GM18868 (cell line): ENCODE data around the gene FAM124B.
"Not testable (repeated sequence)": the region's sequence is repeated elsewhere in the genome, so short reads cannot be mapped to it uniquely, and the experiment has no call there.

Source experiments
- ATAC-seq: cut with Tn5 transposase; IDR thresholded peaks from one replicate; pipeline ENCODE4 v1.9.1; 2021; ENCODE audit warnings: mild to moderate bottlenecking, moderate library complexity; ENCODE audit not compliant: unreplicated experiment

The FAM124B gene

DNA sequence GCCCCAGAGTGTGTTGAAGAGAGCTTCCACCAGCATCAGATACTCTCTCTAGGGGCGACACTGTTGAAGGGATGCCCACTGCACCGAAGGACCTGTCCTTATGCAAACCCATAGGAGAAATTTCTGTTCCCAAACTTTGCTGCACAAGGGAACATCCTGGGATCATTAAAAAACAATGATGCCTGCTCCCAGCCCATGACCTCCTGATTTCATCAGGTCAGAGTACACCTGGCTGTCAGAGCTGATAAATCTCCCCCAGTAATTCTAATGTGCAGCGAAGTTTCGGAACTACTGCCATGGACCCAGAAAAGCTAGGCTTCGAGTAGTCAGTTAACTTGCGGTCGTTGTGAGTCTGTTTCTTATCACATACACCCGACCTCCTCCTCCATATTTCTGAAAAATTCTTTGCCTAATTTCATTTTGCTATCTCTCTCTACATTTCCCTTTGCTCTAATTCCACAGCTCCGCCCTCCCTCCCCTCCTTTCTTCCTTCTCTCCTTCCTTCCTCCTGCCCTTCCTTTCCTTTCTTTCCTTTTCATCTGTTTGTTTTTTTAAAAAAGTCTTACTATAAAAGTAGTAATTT lies 18.8 kb downstream of the FAM124B start:
- ATAC-seq, result no peak

DNA sequence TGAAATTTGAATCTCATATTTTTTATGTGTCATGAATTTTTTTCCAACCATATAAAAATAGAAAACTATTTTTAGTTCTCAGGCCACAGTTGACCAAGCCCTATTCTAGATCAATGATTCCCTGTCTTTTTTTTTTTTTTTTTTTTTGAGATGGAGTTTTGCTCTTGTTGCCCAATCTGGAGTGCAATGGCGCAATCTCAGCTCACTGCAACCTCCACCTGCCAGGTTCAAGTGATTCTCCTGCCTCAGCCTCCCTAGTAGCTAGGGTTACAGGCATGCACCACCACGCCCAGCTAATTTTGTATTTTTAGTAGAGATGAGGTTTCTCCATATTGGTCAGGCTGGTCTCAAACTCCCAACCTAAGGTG lies 19.6 kb downstream of the FAM124B start:
- ATAC-seq, result not testable (repeated sequence)

DNA sequence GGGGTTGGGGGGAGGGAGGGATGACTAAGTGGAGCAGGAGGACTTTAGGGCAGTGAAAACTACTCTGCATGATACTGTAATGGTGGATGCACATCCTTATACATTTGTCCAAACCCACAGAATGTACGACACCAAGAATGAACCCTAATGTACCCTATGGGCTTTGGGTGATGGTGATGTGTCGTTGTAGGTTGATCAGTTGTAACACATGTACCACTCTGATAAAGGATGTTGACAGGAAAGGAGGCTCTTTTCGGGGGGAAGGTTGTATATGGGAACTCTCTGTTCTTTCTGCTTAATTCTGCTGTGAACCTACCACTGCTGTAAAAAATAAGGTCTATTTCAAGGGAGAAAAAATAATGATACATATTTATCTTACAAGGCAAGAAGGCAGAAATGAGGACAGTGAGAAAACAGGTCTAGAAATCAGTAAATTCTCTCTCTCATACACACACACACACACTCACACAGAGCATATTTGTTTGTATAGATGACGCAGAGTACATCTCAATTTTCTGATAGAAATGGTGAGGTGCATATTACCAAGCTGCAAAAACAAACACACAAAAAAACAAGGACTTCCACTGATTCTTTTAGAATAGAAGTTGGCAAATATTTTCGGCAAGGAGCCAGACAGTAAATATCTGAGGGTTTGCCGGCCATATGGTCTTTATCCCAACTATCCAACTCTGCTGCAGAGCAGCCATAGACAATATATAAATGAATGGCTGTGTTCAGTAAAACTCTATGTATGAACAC lies 20.2 kb downstream of the FAM124B start:
- ATAC-seq, result no peak

DNA sequence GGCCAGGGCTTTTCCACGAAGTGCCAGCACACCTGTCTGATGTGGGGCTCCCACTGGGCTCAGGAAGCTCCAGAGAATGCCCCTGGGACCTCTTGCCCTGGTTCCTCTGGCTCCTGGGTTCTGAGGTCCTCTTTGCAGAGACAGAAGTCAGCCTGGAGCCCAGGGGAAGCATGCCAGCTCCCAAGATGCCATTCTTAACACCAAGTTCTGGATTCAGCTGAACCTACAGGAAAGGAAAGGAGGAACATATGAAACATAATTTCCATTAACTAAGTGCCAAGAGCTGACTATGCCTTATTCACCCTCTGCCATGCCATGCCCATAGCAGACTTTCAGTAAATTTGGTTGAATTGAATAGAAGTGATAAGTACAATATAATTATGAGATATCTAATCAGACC lies 21.9 kb downstream of the FAM124B start:
- no peak for ATAC-seq

DNA sequence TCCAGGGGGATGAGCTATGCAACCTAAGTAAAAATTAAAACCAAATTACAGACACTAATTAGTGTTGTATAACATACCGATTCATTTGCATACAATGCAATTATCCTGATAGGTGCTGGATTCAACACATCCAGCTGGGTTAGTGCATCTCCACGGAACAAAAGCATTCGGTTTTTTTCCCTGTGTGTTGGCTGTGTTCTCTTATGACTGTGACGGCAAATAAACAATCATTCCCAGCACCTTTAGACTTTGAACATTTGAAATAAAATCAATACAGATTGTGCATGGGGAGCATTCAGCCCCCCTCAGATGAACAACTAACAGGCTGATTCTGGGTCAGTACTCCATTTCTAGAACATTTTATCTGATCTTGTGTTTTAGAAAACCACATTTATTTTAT lies 22.7 kb downstream of the FAM124B start:
- no peak for ATAC-seq

DNA sequence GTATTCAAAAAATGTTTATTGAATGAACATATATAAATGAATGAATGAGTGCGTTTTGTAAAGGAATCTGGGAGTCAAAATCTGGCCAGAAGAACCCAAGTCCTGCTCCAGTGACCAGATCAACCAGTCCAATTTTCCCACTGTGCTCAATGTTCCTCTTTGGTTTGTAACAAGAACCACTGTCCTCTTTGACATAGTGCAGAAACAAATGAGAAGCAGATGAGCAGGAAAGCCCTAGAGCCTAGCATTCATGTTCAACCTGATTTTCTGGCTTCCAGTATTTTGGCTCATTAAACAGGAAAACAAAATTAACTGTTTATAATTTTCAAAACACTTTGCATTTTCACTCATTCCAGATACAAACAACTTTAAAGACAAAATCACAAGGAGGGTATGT lies 23.2 kb downstream of the FAM124B start:
- ATAC-seq, result no peak

DNA sequence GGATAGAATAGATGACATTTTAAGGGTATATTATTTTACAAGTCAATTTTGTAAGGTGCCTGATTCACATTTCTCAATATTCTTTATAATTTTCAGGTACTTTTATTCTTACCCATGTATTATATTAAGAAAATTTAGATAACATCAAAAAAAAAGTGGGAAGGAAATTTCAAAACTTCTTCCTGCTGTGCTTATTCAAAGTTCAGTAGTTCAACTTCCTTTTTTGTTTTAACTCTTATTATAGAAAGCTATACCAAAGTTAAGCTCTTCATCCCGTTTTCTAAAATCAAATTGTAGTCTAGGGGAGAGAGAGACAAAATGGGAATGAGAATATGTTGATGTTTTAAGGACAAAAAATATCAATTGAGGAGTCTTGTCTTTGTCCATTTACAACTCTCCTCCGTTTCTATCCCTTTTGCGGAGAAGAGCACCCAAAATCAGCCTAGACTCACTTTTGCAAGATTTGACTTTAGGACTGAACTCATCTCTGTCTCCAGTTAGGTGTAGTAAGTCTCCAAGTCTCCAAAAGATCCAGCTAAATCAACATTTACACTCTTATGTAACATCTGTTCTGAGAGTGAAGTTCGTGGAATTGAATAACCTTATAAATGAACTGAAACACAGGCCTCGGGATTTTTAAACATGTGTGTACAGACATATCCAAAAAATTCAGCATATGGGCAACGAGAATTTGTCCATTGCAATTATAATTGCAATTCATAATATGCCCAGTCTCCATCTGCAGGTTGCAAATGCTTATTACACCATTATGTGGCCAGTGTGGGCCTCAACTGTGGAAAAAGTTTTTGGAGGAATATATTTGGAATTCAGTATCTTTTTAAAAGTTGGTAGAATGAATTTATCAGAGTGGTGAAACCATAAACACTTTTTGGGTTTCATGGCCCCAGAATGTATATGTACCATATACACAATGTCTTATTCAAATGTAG lies 23.9 kb downstream of the FAM124B start:
- ATAC-seq, result no peak

DNA sequence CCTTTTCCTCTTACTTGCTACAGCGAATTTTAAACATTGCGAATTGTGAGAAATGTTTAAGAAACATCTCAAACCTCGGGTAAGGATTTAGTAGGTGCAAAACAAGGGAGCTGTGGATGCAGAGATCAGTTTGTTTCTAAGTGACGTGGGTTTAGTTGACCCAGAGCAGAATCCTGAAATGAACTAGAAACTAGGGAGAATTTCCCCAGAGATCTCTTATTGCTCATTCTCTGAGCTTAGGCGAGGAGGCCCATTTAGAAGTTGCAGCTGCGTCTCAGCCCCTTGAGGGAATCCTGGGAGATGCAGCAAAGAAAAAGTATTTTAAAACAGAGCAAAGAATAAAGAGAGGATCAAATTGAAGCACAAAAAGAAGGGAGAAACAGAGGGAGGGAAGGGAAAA lies 29.3 kb downstream of the FAM124B start:
- no peak for ATAC-seq

DNA sequence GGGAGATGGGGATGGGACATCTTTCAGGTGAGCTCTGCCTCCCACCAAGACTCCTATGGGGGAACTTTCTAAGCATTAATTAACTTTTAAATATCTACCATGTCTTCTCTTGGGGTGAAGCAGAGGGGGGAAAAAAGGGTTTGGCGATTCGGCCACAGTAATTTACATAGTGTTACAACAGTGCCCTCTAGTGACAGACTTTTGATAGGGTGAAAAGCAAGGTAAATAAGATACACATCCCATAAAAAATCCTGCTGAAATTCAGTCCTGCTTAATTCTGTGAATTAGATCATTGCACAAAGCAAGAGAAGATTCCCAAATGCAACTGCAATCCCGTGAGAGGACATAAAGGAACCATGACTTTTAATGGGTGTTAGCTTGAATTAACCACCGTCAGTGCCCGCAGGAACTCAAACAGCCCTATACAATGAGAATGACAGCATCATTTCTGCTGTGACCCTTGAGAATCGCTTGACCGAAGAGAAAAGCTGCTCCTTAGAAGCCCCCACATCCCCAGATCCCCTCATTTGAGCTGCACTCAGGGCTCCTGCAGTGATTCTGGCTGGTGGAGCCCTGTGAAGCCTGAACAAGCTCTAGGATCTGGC lies 32.8 kb downstream of the FAM124B start:
- no peak for ATAC-seq

DNA sequence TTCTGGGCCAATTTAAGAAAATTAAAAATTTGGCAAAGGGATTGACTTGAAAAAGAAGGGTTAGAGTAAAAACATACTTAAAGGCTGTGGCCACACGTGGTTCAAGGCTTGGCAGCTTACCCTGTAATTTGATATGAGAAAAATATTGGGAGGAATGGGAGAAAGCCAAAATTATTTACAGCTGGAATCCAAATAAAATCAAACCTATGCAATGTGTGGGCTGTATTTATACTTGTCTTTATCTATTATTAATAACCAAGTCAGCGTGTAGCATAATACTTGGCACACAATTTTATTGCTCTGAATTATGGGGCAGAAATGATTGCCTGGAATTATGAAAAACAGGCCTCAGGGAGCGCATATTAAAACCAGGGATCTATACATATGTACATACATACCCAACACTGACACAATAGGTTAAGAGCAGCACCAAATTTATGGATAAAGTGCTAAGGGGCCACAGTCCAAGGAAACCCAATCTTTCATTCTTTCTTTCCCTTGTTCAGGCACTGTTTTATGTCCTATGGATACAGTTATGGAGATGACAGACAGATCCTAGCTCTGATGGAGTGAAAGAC lies 35.6 kb downstream of the FAM124B start:
- ATAC-seq, result no peak

DNA sequence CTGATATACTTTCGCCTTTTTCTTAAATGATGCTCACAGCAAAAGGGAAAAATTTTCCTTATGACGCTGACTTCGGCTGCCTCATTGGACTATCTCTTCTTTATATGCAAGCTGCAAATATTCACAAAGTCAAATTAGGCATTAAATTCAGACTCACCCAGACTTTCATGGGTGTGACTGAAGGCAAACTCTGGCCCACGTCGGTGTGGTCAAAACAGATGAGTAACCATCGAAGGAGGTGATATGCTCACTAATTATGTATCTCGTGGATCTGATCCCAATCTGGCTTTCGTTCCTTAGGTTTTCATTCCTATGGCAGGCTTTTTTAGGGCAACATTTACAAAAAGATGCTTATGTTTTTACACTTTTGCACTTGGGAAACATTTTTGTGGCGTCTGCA lies 36.6 kb downstream of the FAM124B start:
- ATAC-seq, result no peak

DNA sequence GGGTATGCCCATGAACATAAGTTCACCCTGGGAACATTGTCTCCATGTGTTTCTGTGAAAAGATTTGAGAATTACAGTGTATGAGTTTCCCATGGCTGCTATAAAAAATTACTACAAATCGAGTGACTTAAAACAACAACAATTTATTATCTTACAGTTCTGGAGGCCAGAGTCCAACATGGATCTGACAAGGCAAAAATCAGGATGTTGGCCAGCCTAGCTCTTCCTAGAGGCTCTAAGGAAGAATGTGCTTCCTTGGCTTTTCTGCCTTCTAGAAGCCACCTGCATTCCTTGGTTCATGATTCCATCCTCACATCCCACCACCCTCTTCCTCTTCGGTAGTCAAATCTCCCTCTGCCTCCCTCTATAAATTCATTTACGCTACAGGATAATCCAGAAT lies 38.6 kb downstream of the FAM124B start:
- no peak for ATAC-seq

DNA sequence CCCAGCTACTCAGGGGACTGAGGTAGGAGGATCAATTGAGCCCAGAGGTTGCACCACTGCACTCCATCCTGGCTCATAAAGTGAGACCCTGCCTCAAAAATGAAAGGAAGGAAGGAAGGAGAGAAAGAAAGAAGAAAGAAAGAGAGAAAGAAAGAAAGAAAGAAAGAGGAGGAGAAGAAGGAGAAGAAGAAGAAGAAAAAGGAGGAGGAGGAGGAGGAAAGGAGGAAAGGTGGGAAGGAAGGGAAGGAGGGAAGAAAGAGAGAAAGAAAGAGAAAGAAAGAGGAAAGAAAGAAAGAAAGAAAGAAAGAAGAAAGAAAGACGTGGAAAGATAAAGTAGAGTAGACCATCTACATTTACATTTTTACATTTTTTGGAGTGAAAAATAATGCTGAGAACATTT lies 39.8 kb downstream of the FAM124B start:
- no peak for ATAC-seq

DNA sequence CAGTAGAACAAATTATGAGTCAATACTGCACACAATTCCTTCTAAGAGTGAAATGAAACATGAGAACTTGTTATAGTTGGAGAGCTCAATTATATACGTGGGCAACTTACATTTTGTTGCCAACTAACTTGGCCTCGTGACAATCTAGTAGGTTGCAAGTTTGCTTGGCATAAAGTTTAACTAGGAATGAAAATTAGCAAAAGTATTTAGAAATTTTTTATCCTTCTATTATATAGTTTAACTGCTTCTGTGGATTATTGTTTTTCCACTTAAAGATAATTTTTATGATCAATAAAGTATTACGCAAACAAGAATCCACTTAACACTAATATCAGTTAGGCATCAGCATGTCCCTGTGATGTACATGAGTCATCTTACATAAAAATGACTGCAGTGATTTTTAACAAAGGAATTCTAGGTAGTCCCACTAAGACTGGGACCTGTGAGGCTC lies 41.1 kb downstream of the FAM124B start:
- ATAC-seq, result no peak

DNA sequence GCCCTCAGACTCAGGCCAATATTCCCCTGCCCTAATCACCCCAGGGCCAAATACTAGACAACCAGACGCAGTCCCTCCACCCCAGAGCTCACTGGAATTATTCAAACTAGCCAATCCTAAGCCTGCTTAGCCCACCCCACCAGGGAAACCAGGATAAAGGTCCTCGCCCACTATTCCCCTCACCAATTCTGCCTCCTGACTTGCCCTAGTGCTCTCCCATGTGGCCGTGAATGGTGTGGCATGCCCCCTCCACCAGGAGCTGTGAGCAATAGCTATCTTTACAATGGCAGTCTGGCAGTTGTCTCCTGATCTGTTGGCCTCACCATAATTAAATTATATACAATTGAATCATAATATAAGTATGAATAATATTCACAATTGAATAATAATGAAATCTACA lies 42.3 kb downstream of the FAM124B start:
- no peak for ATAC-seq

DNA sequence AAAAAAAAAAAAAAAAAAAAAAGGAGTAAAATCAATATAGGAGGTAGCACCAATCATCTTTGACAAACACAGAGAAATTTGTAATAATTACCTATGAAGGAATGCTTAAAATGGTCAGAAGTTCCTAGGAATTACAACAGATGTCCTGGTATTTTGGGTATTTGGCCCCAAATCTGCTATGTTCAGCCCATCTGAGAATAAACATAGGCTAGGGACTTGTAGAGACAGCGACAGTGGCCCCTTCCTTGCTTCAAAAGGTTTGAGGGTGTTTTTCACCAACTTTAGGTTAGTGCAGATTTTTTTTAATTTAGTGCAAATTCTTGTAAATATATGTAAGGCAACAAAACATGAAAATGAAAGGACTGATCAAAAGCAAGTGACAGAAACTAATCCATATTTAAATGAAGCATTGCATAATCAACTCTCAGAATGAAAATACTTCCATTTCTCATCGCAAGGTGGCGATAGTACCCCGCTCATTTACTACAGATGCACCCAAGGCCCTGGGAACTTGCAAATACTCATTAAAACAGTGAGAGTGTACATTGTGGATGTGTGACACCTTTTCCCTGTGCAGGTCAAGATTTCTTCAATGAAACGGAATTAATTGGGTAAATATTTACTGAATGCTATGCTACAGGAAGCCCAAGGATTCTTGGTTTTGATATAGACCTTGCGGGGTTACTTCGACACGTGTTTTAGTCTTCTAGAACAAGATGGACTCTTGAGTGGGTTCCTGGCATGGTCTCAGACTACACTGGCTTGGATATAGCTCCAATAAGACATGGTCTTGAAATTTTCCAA lies 44.6 kb downstream of the FAM124B start:
- peak; percentile 86 for ATAC-seq

DNA sequence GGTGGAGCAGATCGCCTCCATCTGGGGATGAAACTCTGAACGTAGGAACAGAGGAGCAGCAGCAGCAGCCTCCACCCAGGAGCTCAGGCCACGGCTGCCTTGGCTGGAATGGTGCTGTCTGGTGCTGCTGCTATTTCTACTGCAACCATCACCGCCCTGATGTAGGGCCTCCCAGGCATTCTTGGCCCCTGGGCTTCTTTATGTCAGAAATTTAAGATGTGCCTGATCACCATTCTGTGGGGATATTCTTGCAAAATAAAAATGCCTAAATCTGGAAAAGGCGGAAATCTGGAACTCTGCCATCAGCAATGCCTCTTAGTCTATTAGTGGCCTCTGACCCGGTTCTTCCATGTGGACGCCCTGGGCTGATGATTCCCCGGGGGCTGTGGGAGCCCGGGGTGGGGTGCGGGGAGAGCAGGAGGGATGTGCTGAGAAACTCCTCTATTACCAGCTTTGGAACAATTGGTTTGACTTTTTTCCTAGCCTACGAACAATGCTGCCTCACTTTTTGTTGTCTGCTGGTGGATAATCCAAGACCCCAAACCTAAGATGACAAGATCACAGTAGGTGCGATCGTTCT lies 47.2 kb downstream of the FAM124B start:
- no peak for ATAC-seq

DNA sequence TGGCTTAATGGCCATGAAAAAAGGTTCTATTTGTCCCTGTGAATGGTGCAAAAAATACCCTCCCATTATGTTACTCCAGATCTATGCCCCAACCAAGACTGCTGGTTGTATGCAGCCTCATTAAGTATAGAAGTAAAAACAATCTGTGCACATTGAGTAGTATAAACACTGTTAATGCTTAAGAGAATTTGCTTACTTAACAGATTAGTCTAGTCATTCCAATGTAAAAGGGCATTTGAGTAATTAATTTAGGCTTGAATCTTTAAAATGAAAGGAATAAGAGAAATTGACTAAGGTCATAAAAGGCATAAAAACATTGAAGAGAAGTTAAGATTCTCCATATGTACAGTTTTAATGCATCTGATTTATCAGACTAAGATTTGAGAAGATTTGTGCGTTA lies 51.2 kb downstream of the FAM124B start:
- ATAC-seq, result no peak

DNA sequence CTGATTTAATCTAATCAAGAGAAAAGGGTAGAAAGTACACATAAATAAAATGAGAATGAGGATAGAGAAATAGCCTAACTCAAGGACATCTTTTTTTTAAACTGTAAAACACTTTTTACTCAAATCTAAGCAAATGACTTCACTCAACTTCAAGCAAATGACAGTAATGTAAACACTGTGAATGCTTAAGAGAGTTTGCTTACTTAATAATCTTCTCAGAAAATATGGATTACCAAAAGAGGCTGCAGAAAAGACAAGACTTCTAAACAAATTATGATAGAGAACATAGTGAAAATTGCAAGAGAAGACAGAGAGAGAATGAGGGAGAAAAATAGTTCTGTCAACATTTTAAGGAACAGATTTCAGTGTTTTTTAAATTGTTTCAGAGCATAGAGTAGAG lies 52.5 kb downstream of the FAM124B start:
- ATAC-seq, result no peak
